Measurements from ENCODE around the gene RNF130. TPM values are rescaled to one million over a fixed set of nuclear protein-coding genes. Genes with fewer than 3 reads are reported as not detected.

RNF130 gene
- total RNA-seq, 2 donors from 2014 or later, result 83.8 to 116 TPM

DNA sequence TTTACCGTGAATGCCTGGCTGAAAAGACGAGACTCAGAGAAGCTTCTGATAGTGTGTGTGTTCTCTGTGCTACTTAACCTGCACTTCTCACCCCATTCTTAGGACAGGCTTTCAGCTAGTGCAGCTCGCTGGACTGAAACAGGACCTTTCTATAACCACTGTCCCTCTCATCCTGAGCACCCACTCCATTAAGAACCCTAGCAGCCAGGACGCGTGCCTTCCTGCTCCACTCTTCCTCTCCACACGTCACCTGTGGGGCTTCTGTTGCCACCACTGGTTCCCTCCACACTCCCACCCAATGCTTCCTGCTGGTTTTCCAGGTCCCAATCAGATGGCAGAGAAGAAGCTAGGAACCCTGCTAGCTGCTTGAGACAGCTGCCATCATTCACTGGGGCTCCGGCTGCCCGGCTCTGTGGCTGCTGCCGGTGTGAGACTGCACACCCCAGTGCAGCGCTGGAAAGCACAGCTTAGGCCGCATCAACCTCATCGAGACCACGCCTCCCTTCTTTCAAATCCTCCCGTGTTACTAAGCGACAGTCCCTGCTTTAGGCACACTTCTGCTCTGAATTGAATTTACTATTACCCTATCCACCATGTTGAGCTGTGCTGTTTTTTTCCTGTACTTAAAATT lies 44.0 kb downstream of the RNF130 start:
- no peak for TF ChIP-seq POLR2A (IDR thresholded peaks at IDR 0.05)
- TF ChIP-seq, protein P1, sequence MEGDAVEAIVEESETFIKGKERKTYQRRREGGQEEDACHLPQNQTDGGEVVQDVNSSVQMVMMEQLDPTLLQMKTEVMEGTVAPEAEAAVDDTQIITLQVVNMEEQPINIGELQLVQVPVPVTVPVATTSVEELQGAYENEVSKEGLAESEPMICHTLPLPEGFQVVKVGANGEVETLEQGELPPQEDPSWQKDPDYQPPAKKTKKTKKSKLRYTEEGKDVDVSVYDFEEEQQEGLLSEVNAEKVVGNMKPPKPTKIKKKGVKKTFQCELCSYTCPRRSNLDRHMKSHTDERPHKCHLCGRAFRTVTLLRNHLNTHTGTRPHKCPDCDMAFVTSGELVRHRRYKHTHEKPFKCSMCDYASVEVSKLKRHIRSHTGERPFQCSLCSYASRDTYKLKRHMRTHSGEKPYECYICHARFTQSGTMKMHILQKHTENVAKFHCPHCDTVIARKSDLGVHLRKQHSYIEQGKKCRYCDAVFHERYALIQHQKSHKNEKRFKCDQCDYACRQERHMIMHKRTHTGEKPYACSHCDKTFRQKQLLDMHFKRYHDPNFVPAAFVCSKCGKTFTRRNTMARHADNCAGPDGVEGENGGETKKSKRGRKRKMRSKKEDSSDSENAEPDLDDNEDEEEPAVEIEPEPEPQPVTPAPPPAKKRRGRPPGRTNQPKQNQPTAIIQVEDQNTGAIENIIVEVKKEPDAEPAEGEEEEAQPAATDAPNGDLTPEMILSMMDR (IDR thresholded peaks at IDR 0.05), result no peak
- TF ChIP-seq POLR2AphosphoS5 (IDR thresholded peaks at IDR 0.05), result no peak
- intact Hi-C loops (cut with DNase I), result no loop called here
- Histone ChIP-seq H3K36me3 (no peaks in the 10 kb centered on the region), H3K4me1 (replicated peaks) (no peaks in the 10 kb centered on the region), H3K9me3 (no peaks in the 10 kb centered on the region), H3K4me3 (no peak overlapping the region), H3K27me3 (replicated peaks; ENCODE audit: insufficient read depth) (no peaks in the 10 kb centered on the region), H3K27ac (no peak overlapping the region)
- WGBS, result 91% methylated on average over 15 of the region's 15 CpGs
- no peak for DNase-seq (ENCODE audit: low spot score)

DNA sequence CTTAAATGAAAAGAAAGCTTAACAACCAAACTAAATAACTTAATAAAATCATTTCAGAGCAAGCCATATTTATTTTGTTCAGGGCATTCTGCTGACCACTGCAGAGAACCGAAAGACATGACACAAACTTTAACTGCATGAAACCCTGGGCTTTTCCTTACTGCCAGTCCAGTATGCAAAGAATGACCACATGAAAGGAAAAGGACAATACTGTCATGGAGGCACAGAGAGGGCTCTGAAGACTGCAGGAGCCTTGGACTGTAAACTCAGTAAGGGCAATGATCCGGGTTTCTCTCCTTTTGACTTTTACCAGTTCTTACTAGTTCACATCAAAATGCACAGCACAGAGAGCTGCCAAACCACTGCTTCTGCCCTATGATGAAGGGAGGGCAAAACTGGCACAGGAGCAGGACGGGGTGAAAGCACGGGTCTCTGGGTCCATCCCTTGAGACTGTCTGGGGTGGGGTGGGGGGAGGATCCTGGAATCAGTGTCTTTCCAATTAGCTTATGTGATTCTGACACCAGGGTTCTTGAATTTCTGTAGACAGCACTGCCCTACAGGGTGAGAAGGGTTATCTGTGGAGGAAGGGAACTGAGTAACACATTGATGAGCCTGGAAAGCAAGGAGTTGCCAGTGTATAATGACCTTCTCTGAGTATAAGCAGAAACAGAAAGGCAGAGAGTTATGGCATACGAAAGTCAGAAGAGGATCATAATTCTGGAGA lies 44.7 kb downstream of the RNF130 start:
- H3K4me3 ChIP-seq, result no peak overlapping the region
- intact Hi-C loops (cut with DNase I), result no loop called here
- no peak for DNase-seq (ENCODE audit: low spot score)
- no peak overlapping the region for H3K27ac ChIP-seq
- no peaks in the 10 kb centered on the region for H3K36me3 ChIP-seq
- no peaks in the 10 kb centered on the region for H3K4me1 ChIP-seq (replicated peaks)
- H3K27me3 ChIP-seq (replicated peaks; ENCODE audit: insufficient read depth), result no peaks in the 10 kb centered on the region
- TF ChIP-seq, protein P1 (IDR thresholded peaks at IDR 0.05), result no peak
- TF ChIP-seq POLR2A (IDR thresholded peaks at IDR 0.05), result no peak
- TF ChIP-seq POLR2AphosphoS5 (IDR thresholded peaks at IDR 0.05), result no peak
- 55% methylated on average over 5 of the region's 5 CpGs for WGBS
- H3K9me3 ChIP-seq, result no peaks in the 10 kb centered on the region

DNA sequence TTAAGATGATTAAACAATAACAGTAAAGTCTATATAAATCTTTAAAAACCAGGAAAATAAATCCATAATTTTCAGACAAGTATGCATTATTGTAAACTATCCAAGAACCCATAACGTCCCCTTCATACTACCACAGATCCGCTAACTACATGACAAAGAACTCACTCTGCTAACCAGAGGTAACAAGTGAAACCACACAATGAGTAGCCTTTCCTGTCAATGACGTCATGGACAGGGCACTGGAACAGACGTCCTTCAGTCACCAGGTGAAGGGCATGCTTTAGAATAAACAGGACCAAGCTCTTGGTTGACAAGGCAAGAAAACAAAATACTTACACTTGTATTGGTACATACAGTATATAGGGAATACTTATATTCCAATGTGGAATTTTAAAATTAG lies 45.2 kb downstream of the RNF130 start:
- H3K27ac ChIP-seq, result no peak overlapping the region

GRCh38 chr5:180021900-180022299 lies 49.7 kb downstream of the RNF130 start:
- Histone ChIP-seq H3K27ac (no peak overlapping the region), H3K4me1 (replicated peaks) (no peaks in the 10 kb centered on the region), H3K4me3 (no peak overlapping the region), H3K36me3 (no peaks in the 10 kb centered on the region), H3K9me3 (no peaks in the 10 kb centered on the region), H3K27me3 (replicated peaks; ENCODE audit: insufficient read depth) (no peaks in the 10 kb centered on the region)
- no peak for DNase-seq (ENCODE audit: low spot score)
- WGBS, result 86% methylated on average over 12 of the region's 12 CpGs
- TF ChIP-seq POLR2A (IDR thresholded peaks at IDR 0.05) (no peak), POLR2AphosphoS5 (IDR thresholded peaks at IDR 0.05) (no peak)
- TF ChIP-seq, protein P1 (IDR thresholded peaks at IDR 0.05), result no peak
- intact Hi-C loops (cut with DNase I), result no loop called here

More for the DNA sequence above, 45.2 kb downstream of the RNF130 start:
- no peak for DNase-seq (ENCODE audit: low spot score)
- H3K9me3 ChIP-seq, result no peaks in the 10 kb centered on the region
- H3K4me1 ChIP-seq (replicated peaks), result no peaks in the 10 kb centered on the region
- intact Hi-C loops (cut with DNase I), result no loop called here
- no peaks in the 10 kb centered on the region for H3K27me3 ChIP-seq (replicated peaks; ENCODE audit: insufficient read depth)
- H3K36me3 ChIP-seq, result no peaks in the 10 kb centered on the region
- WGBS, result 47% methylated on average over 4 of the region's 4 CpGs
- TF ChIP-seq POLR2A (IDR thresholded peaks at IDR 0.05) (no peak), POLR2AphosphoS5 (IDR thresholded peaks at IDR 0.05) (no peak)
- TF ChIP-seq, protein P1 (IDR thresholded peaks at IDR 0.05), result no peak
- no peak overlapping the region for H3K4me3 ChIP-seq

- H3K4me3 ChIP-seq, result no peak overlapping the region
- H3K27ac ChIP-seq, result no peak overlapping the region
- intact Hi-C loops (cut with DNase I), result no loop called here
- no peaks in the 10 kb centered on the region for H3K36me3 ChIP-seq
- no peaks in the 10 kb centered on the region for H3K9me3 ChIP-seq
- DNase-seq (ENCODE audit: low spot score), result no peak
- no peak for TF ChIP-seq POLR2A (IDR thresholded peaks at IDR 0.05)
- no peak for TF ChIP-seq POLR2AphosphoS5 (IDR thresholded peaks at IDR 0.05)
- TF ChIP-seq, protein P1 (IDR thresholded peaks at IDR 0.05), result no peak
- 91% methylated on average over 14 of the region's 15 CpGs for WGBS
- no peaks in the 10 kb centered on the region for H3K4me1 ChIP-seq (replicated peaks)
- H3K27me3 ChIP-seq (replicated peaks; ENCODE audit: insufficient read depth), result no peaks in the 10 kb centered on the region
Measured at GRCh38 chr5:180020176-180020575, 51.4 kb downstream of the RNF130 start.

All from prostate gland (tissue), 2 donors.